ENCODE data around the gene HMMR. TPM values are rescaled to one million over a fixed set of nuclear protein-coding genes. Genes with fewer than 3 reads are reported as not detected.

Gene HMMR
- polyA plus RNA-seq, 1 donor from 2014 or later, result 3.5 TPM

- TF ChIP-seq RAD21 (conservative IDR thresholded peaks at IDR 0.05), result no peak
- no peak for TF ChIP-seq EZH2 (IDR thresholded peaks at IDR 0.05; ENCODE audit: borderline replicate concordance, insufficient read depth, low read length, poor library complexity, severe bottlenecking)
- TF ChIP-seq POLR2AphosphoS5 (IDR thresholded peaks at IDR 0.05), result no peak
- TF ChIP-seq MXI1 (conservative IDR thresholded peaks at IDR 0.05; ENCODE audit: poor library complexity, severe bottlenecking), result no peak
- no peak for TF ChIP-seq REST (IDR thresholded peaks at IDR 0.05; ENCODE audit: borderline replicate concordance)
- TF ChIP-seq SMC3 (conservative IDR thresholded peaks at IDR 0.05; ENCODE audit: poor library complexity), result no peak
- no peak for TF ChIP-seq CTCF (IDR thresholded peaks at IDR 0.05; ENCODE audit: poor library complexity, severe bottlenecking)
- no peak for TF ChIP-seq TAF1 (IDR thresholded peaks at IDR 0.05; ENCODE audit: low read depth)
- no peak for TF ChIP-seq EP300 (conservative IDR thresholded peaks at IDR 0.05; ENCODE audit: poor library complexity, severe bottlenecking)
- no peaks in the 10 kb centered on the region for H3K9me2 ChIP-seq (ENCODE audit: insufficient read depth, low read length)
- no peak overlapping the region for H3K4me3 ChIP-seq (ENCODE audit: low read length)
- H3K9me3 ChIP-seq (ENCODE audit: low read length), result no peaks in the 10 kb centered on the region
- H3K36me3 ChIP-seq (ENCODE audit: insufficient read depth, low read length), result peaks cover 5% of the 10 kb centered on the region
- H3K9ac ChIP-seq (ENCODE audit: low read length), result no peak overlapping the region
- H4K20me1 ChIP-seq (ENCODE audit: insufficient read depth), result no peaks in the 10 kb centered on the region
- no peaks in the 10 kb centered on the region for H3F3A ChIP-seq (ENCODE audit: insufficient read depth, low read length, poor library complexity, severe bottlenecking)
- H3K79me2 ChIP-seq (replicated peaks; ENCODE audit: insufficient read depth, low read length), result peaks cover 20% of the 10 kb centered on the region
- H3K4me2 ChIP-seq (ENCODE audit: low read length), result no peak overlapping the region
- no peaks in the 10 kb centered on the region for H3K27me3 ChIP-seq (ENCODE audit: insufficient read depth, low read depth, low read length)
- no peak overlapping the region for H2AFZ ChIP-seq (ENCODE audit: low read depth, low read length)
- H3K27ac ChIP-seq (ENCODE audit: low read length), result no peak overlapping the region
Measured at GRCh38 chr5:163444526-163444925, 15.9 kb upstream of the HMMR start.

- Histone ChIP-seq H3K4me3 (ENCODE audit: low read length) (no peak overlapping the region), H3K27ac (ENCODE audit: low read length) (no peak overlapping the region), H3K9ac (ENCODE audit: low read length) (no peak overlapping the region), H3F3A (ENCODE audit: insufficient read depth, low read length, poor library complexity, severe bottlenecking) (no peaks in the 10 kb centered on the region), H4K20me1 (ENCODE audit: insufficient read depth) (no peaks in the 10 kb centered on the region), H3K27me3 (ENCODE audit: insufficient read depth, low read depth, low read length) (no peaks in the 10 kb centered on the region), H3K36me3 (ENCODE audit: insufficient read depth, low read length) (peaks cover 5% of the 10 kb centered on the region), H3K9me3 (ENCODE audit: low read length) (no peaks in the 10 kb centered on the region), H3K79me2 (replicated peaks; ENCODE audit: insufficient read depth, low read length) (peaks cover 12% of the 10 kb centered on the region), H3K9me2 (ENCODE audit: insufficient read depth, low read length) (no peaks in the 10 kb centered on the region), H2AFZ (ENCODE audit: low read depth, low read length) (no peak overlapping the region), H3K4me2 (ENCODE audit: low read length) (no peak overlapping the region)
- no peak for TF ChIP-seq MXI1 (conservative IDR thresholded peaks at IDR 0.05; ENCODE audit: poor library complexity, severe bottlenecking)
- TF ChIP-seq REST (IDR thresholded peaks at IDR 0.05; ENCODE audit: borderline replicate concordance), result no peak
- no peak for TF ChIP-seq SMC3 (conservative IDR thresholded peaks at IDR 0.05; ENCODE audit: poor library complexity)
- no peak for TF ChIP-seq EP300 (conservative IDR thresholded peaks at IDR 0.05; ENCODE audit: poor library complexity, severe bottlenecking)
- no peak for TF ChIP-seq RAD21 (conservative IDR thresholded peaks at IDR 0.05)
- TF ChIP-seq CTCF (IDR thresholded peaks at IDR 0.05; ENCODE audit: poor library complexity, severe bottlenecking), result no peak
- TF ChIP-seq TAF1 (IDR thresholded peaks at IDR 0.05; ENCODE audit: low read depth), result no peak
- TF ChIP-seq POLR2AphosphoS5 (IDR thresholded peaks at IDR 0.05), result no peak
- TF ChIP-seq EZH2 (IDR thresholded peaks at IDR 0.05; ENCODE audit: borderline replicate concordance, insufficient read depth, low read length, poor library complexity, severe bottlenecking), result no peak
Measured at GRCh38 chr5:163445345-163445744, 15.1 kb upstream of the HMMR start.
